ENCODE data around the gene ZC3H6. TPM values are rescaled to one million over a fixed set of nuclear protein-coding genes. Genes with fewer than 3 reads are reported as not detected.

The ZC3H6 gene
- polyA plus RNA-seq, 2 of the 4 experiments (the other 2 are of a cell fraction) = 0.75 to 1.9 TPM

DNA sequence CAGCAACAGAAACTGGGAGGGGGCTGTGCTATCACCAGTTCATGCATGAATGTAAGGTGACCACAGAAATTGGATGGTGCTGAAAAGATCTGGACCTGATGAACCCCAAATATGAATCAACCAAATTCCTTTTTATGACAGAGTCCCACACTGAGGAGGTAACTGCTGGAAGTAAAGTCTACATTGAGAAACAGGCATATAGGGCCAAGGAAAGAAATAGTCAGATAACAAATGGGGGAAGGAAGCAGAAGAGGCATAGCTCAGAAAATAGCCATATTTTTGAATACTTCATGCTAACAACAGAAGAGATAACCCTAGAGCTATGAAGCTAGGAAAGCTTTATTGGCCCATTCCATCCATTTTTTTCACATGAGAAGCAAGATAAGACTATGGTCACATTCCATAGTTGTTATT, 25.8 kb downstream of the ZC3H6 start (continued):
- TF ChIP-seq, protein P1, sequence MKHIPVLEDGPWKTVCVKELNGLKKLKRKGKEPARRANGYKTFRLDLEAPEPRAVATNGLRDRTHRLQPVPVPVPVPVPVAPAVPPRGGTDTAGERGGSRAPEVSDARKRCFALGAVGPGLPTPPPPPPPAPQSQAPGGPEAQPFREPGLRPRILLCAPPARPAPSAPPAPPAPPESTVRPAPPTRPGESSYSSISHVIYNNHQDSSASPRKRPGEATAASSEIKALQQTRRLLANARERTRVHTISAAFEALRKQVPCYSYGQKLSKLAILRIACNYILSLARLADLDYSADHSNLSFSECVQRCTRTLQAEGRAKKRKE (CRISPR knock-in tag; IDR thresholded peaks at IDR 0.05; ENCODE audit: low read depth) = no peak
- TF ChIP-seq MAZ (IDR thresholded peaks at IDR 0.05; ENCODE audit: borderline replicate concordance, low read depth, low read length) = no peak
- TF ChIP-seq RFX5 (IDR thresholded peaks at IDR 0.05) = no peak
- TF ChIP-seq, protein P2, sequence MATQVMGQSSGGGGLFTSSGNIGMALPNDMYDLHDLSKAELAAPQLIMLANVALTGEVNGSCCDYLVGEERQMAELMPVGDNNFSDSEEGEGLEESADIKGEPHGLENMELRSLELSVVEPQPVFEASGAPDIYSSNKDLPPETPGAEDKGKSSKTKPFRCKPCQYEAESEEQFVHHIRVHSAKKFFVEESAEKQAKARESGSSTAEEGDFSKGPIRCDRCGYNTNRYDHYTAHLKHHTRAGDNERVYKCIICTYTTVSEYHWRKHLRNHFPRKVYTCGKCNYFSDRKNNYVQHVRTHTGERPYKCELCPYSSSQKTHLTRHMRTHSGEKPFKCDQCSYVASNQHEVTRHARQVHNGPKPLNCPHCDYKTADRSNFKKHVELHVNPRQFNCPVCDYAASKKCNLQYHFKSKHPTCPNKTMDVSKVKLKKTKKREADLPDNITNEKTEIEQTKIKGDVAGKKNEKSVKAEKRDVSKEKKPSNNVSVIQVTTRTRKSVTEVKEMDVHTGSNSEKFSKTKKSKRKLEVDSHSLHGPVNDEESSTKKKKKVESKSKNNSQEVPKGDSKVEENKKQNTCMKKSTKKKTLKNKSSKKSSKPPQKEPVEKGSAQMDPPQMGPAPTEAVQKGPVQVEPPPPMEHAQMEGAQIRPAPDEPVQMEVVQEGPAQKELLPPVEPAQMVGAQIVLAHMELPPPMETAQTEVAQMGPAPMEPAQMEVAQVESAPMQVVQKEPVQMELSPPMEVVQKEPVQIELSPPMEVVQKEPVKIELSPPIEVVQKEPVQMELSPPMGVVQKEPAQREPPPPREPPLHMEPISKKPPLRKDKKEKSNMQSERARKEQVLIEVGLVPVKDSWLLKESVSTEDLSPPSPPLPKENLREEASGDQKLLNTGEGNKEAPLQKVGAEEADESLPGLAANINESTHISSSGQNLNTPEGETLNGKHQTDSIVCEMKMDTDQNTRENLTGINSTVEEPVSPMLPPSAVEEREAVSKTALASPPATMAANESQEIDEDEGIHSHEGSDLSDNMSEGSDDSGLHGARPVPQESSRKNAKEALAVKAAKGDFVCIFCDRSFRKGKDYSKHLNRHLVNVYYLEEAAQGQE (IDR thresholded peaks at IDR 0.05) = no peak
- TF ChIP-seq KDM1A (IDR thresholded peaks at IDR 0.05; ENCODE audit: low read depth) = no peak
- TF ChIP-seq, protein P3, sequence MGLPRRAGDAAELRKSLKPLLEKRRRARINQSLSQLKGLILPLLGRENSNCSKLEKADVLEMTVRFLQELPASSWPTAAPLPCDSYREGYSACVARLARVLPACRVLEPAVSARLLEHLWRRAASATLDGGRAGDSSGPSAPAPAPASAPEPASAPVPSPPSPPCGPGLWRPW (IDR thresholded peaks at IDR 0.05) = no peak
- TF ChIP-seq JUN (IDR thresholded peaks at IDR 0.05) = no peak
- TF ChIP-seq NPAS2 (CRISPR knock-in tag; IDR thresholded peaks at IDR 0.05; ENCODE audit: borderline replicate concordance) = no peak
- no peak for TF ChIP-seq KDM5A (IDR thresholded peaks at IDR 0.05)

- ChIA-PET CTCF (no interaction called here), POLR2A (no interaction called here)
- no peak overlapping the region for H3K4me3 ChIP-seq
- DNase-seq (ENCODE audit: low read depth in 1 of 2, low spot score in 1 of 2) (no peak), FAIRE-seq (no peak), ATAC-seq (no peak)
- H3K4me2 ChIP-seq = no peak overlapping the region
- TF ChIP-seq ZFP36 (IDR thresholded peaks at IDR 0.05; ENCODE audit: borderline replicate concordance, partially characterized antibody) = no peak
- no peaks in the 10 kb centered on the region for H3K4me1 ChIP-seq
- H3K9me3 ChIP-seq = no peaks in the 10 kb centered on the region
- no peak overlapping the region for H3K27ac ChIP-seq
Measured at GRCh38 chr2:112301973-112302372, 26.6 kb downstream of the ZC3H6 start.

DNA sequence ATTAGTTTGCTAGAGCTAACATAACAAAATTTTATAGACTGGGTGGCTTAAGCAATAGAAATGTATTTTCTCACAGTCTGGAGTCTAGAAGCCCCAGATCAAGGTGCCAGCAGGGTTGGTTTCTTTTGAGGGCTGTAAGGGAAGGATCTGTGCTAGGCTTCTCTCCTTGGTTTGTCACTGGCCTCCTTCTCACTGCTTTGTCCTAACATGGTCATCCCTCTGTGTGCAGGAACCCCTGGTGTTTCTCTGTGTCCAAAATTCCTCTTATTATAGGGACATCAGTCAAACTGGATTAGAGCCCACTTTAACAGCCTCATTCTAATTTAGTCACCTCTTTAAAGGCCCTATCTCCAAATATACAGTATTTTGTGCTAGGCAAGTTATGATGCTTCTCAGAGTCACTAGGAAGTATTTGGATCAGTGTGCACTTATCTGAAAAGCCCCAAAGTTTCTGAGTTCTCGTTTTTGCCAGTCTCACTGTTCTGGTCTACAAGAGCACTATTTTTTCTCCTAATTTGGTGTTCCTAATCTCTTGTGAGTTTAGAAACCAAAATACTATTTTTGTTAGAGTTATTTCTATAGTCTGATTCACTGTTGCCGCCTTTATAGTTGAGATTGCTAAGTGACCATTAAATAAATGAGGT, 29.0 kb downstream of the ZC3H6 start:
- no peak for ATAC-seq
- 73% methylated on average over 2 of the region's 2 CpGs for WGBS (ENCODE audit: missing lambda C conversion rate)
- CTCF ChIA-PET = no interaction called here
- no peaks in the 10 kb centered on the region for H3K9me3 ChIP-seq
- no peak for DNase-seq (ENCODE audit: low read depth in 1 of 2, low spot score in 1 of 2)
- FAIRE-seq = no peak
- no peak overlapping the region for H3K4me2 ChIP-seq
- H3K27ac ChIP-seq = no peak overlapping the region
- TF ChIP-seq, protein P3 (IDR thresholded peaks at IDR 0.05) = no peak
- TF ChIP-seq, protein P4, sequence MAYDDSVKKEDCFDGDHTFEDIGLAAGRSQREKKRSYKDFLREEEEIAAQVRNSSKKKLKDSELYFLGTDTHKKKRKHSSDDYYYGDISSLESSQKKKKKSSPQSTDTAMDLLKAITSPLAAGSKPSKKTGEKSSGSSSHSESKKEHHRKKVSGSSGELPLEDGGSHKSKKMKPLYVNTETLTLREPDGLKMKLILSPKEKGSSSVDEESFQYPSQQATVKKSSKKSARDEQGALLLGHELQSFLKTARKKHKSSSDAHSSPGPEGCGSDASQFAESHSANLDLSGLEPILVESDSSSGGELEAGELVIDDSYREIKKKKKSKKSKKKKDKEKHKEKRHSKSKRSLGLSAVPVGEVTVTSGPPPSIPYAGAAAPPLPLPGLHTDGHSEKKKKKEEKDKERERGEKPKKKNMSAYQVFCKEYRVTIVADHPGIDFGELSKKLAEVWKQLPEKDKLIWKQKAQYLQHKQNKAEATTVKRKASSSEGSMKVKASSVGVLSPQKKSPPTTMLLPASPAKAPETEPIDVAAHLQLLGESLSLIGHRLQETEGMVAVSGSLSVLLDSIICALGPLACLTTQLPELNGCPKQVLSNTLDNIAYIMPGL (CRISPR knock-in tag; IDR thresholded peaks at IDR 0.05; ENCODE audit: borderline replicate concordance) = no peak
- TF ChIP-seq TP53 (CRISPR knock-in tag; IDR thresholded peaks at IDR 0.05) = no peak
- TF ChIP-seq JUNB (IDR thresholded peaks at IDR 0.05) = no peak
- TF ChIP-seq MAFK (IDR thresholded peaks at IDR 0.05; ENCODE audit: partially characterized antibody) = no peak
- TF ChIP-seq FOXS1 (CRISPR knock-in tag; IDR thresholded peaks at IDR 0.05) = no peak
- no peak overlapping the region for H3K4me3 ChIP-seq
- POLR2A ChIA-PET = no interaction called here
- no peaks in the 10 kb centered on the region for H3K4me1 ChIP-seq

All from A549 (cell line).